Measurements from ENCODE around the gene CKB. TPM values are rescaled to one million over a fixed set of nuclear protein-coding genes. Genes with fewer than 3 reads are reported as not detected.

CKB gene
- polyA plus RNA-seq, 2 of the 4 experiments (the other 2 are of a cell fraction), result 52.3 to 79.8 TPM

GRCh38 chr14:103517174-103517566 is 5.5 kb downstream of the CKB start:
- POLR2A ChIA-PET, result interaction anchor here (0.5 kb wide), 1 partner anchor 92 kb away, joined by 3 read pairs; no protein-coding TSS in a partner anchor
- CTCF ChIA-PET, result interaction anchor here (5.4 to 10.0 kb wide), 4 partner anchors 7 to 42 kb away, joined by 52 to 489 read pairs (median 78); partner anchors contain the start of genes BAG5 and TRMT61A

GRCh38 chr14:103516426-103517173 is 6.0 kb downstream of the CKB start:
- WGBS (ENCODE audit: missing lambda C conversion rate), result 74% methylated on average over 10 of the region's 10 CpGs
- DNase-seq (ENCODE audit: low read depth in 1 of 2, low spot score in 1 of 2), result no peak
- Histone ChIP-seq H3K4me3 (no peak overlapping the region), H3K4me1 (peaks cover 30% of the 10 kb centered on the region), H3K9me3 (no peaks in the 10 kb centered on the region), H3K27ac (no peak overlapping the region), H3K4me2 (no peak overlapping the region)
- CTCF ChIA-PET, result interaction anchor here (1.3 to 10.0 kb wide), 5 partner anchors 7 to 43 kb away, joined by 3 to 489 read pairs (median 59); partner anchors contain the start of genes BAG5 and TRMT61A
- no peak for TF ChIP-seq SREBF2 (IDR thresholded peaks at IDR 0.05)
- TF ChIP-seq ZNF302 (CRISPR knock-in tag; IDR thresholded peaks at IDR 0.05), result no peak
- TF ChIP-seq NPAS2 (CRISPR knock-in tag; IDR thresholded peaks at IDR 0.05; ENCODE audit: borderline replicate concordance), result no peak
- no peak for TF ChIP-seq CBX2 (IDR thresholded peaks at IDR 0.05; ENCODE audit: borderline replicate concordance, low read depth)
- TF ChIP-seq JUN (IDR thresholded peaks at IDR 0.05), result no peak
- no peak for TF ChIP-seq KDM1A (IDR thresholded peaks at IDR 0.05; ENCODE audit: low read depth)
- TF ChIP-seq CHD2 (IDR thresholded peaks at IDR 0.05; ENCODE audit: low read length, partially characterized antibody), result no peak
- no peak for TF ChIP-seq TP53 (CRISPR knock-in tag; IDR thresholded peaks at IDR 0.05)
- TF ChIP-seq EP300 (IDR thresholded peaks at IDR 0.05), result no peak
- no peak for TF ChIP-seq CTCF (IDR thresholded peaks at IDR 0.05)
- no peak for FAIRE-seq
- no peak for ATAC-seq
- POLR2A ChIA-PET, result no interaction called here

More at GRCh38 chr14:103517174-103517566, 5.5 kb downstream of the CKB start:
- no peak for ATAC-seq
- Histone ChIP-seq H3K4me3 (no peak overlapping the region), H3K27ac (no peak overlapping the region), H3K9me3 (no peaks in the 10 kb centered on the region), H3K4me2 (no peak overlapping the region), H3K4me1 (peaks cover 35% of the 10 kb centered on the region)
- no peak for FAIRE-seq
- no peak for DNase-seq (ENCODE audit: low read depth in 1 of 2, low spot score in 1 of 2)
- WGBS (ENCODE audit: missing lambda C conversion rate), result 91% methylated on average over 6 of the region's 10 CpGs
- TF ChIP-seq EHMT2 (IDR thresholded peaks at IDR 0.05; ENCODE audit: low read depth) (no peak), EHF (CRISPR knock-in tag; IDR thresholded peaks at IDR 0.05) (no peak), ESRRA (IDR thresholded peaks at IDR 0.05; ENCODE audit: borderline replicate concordance, low read length) (no peak), NPAS2 (CRISPR knock-in tag; IDR thresholded peaks at IDR 0.05; ENCODE audit: borderline replicate concordance) (no peak), CBX8 (IDR thresholded peaks at IDR 0.05) (no peak), NR3C1 (IDR thresholded peaks at IDR 0.05) (no peak), USF2 (IDR thresholded peaks at IDR 0.05) (no peak), CTCF (IDR thresholded peaks at IDR 0.05) (no peak)

Measured in A549 (cell line).